ENCODE measurements around the gene AP1G2. TPM values are rescaled to one million over a fixed set of nuclear protein-coding genes. Genes with fewer than 3 reads are reported as not detected.

The AP1G2 gene
- total RNA-seq, 2 donors from 2014 or later, result 150 to 237 TPM

DNA sequence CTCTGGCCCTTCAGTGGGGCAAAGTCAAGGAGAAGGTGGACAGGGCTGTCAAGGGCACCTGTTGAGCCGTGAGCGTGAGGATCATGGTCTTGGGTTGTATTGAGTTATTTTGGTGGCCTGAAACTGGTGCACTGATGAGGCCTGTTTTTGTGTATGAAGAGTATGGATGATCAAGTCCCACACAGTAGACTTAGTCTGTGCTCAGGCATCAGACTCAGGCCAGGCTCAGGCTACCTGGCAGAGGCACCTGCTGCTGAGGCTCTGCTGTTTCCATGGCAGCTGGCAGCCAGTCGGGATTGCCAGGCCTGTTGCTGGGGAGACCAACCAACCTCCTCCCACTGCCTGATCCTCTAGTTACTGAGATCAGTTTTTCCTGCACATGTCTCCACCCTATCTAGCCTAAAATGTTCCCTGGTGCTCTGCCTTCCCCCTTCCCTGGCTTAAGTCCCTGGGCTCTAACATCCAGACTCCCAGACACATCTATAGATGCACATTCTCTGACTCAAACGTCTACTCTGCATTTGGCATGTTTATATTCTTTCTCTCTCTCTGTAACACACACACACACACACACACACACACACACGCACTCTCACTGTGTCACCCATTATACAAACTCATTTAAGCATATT lies 5.9 kb upstream of the AP1G2 start:
- TF ChIP-seq POLR2A (IDR thresholded peaks at IDR 0.05), result no peak
- TF ChIP-seq, protein P1, sequence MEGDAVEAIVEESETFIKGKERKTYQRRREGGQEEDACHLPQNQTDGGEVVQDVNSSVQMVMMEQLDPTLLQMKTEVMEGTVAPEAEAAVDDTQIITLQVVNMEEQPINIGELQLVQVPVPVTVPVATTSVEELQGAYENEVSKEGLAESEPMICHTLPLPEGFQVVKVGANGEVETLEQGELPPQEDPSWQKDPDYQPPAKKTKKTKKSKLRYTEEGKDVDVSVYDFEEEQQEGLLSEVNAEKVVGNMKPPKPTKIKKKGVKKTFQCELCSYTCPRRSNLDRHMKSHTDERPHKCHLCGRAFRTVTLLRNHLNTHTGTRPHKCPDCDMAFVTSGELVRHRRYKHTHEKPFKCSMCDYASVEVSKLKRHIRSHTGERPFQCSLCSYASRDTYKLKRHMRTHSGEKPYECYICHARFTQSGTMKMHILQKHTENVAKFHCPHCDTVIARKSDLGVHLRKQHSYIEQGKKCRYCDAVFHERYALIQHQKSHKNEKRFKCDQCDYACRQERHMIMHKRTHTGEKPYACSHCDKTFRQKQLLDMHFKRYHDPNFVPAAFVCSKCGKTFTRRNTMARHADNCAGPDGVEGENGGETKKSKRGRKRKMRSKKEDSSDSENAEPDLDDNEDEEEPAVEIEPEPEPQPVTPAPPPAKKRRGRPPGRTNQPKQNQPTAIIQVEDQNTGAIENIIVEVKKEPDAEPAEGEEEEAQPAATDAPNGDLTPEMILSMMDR (IDR thresholded peaks at IDR 0.05), result no peak
- Histone ChIP-seq H3K4me3 (no peak overlapping the region), H3K27ac (no peak overlapping the region), H3K27me3 (peaks cover 0 to 28% of the 10 kb centered on the region in 2 donors), H3K4me1 (peaks cover 20% of the 10 kb centered on the region), H3K36me3 (replicated peaks in 1 of 2; ENCODE audit: insufficient read depth in 1 of 2, low read depth in 2 of 2) (no peaks in the 10 kb centered on the region), H3K9me3 (no peaks in the 10 kb centered on the region)
- ATAC-seq, result no peak
- WGBS, 2 donors, result 59 to 61% methylated on average over 5 of the region's 5 CpGs
- intact Hi-C loops (cut with DNase I), result no loop called here
- peak in 1 of 4 donors; percentile 48 for DNase-seq

DNA sequence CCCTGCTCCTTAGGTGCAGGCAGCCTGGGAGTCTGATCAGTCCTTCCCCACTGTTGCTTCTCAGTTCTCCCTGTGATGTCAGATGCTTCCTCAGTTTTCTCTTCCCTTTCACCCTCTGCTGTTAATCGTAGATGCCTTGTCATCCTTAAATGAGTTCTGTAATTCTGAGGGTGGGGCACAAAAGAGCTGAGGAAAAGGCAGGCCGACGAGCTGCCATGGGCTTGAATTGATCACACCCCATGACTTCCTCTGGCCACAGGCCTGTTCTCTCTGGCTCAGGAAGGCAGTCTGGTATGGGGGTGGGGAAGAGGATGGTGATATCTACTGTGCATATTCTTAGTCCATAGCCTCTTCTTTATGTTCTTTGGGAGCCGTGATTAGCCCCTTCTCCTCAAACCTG lies 5.2 kb upstream of the AP1G2 start:
- TF ChIP-seq, protein P1 (IDR thresholded peaks at IDR 0.05), result no peak
- TF ChIP-seq POLR2A (IDR thresholded peaks at IDR 0.05), result no peak
- intact Hi-C loops (cut with DNase I), result no loop called here
- peak in 1 of 4 donors; percentile 50 for DNase-seq
- H3K36me3 ChIP-seq (replicated peaks in 1 of 2; ENCODE audit: insufficient read depth in 1 of 2, low read depth in 2 of 2), result no peaks in the 10 kb centered on the region
- WGBS, 2 donors, result 44 to 55% methylated on average over 4 of the region's 4 CpGs
- H3K9me3 ChIP-seq, result no peaks in the 10 kb centered on the region
- H3K27me3 ChIP-seq, result peaks cover 0 to 28% of the 10 kb centered on the region in 2 donors
- no peak overlapping the region for H3K4me3 ChIP-seq
- peaks cover 27% of the 10 kb centered on the region for H3K4me1 ChIP-seq
- no peak for ATAC-seq
- no peak overlapping the region for H3K27ac ChIP-seq

DNA sequence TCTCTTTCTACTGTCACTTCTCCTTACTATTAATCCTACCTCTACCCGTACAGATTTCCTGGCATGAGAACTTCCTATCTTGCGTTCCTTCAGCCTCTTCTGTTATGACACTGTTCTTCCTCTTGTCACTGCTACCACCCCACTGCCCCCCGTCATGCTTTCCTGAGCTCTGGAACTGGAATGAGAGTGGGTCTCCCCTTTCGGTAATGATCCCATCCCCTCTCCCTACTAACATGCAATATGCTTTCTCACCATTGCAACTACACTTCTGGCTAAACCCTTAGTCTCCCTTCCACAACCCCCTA lies 4.9 kb upstream of the AP1G2 start:
- peaks cover 0 to 25% of the 10 kb centered on the region in 2 donors for H3K27me3 ChIP-seq
- ATAC-seq (no peak), DNase-seq (no peak)
- H3K4me3 ChIP-seq, result no peak overlapping the region
- intact Hi-C loops (cut with DNase I), result no loop called here
- H3K4me1 ChIP-seq, result peaks cover 28% of the 10 kb centered on the region
- 61 to 72% methylated on average over 4 of the region's 4 CpGs for WGBS, 2 donors
- no peaks in the 10 kb centered on the region for H3K9me3 ChIP-seq
- H3K36me3 ChIP-seq (replicated peaks in 1 of 2; ENCODE audit: insufficient read depth in 1 of 2, low read depth in 2 of 2), result no peaks in the 10 kb centered on the region
- TF ChIP-seq POLR2A (IDR thresholded peaks at IDR 0.05), result no peak
- TF ChIP-seq, protein P1 (IDR thresholded peaks at IDR 0.05), result no peak
- H3K27ac ChIP-seq, result no peak overlapping the region

DNA sequence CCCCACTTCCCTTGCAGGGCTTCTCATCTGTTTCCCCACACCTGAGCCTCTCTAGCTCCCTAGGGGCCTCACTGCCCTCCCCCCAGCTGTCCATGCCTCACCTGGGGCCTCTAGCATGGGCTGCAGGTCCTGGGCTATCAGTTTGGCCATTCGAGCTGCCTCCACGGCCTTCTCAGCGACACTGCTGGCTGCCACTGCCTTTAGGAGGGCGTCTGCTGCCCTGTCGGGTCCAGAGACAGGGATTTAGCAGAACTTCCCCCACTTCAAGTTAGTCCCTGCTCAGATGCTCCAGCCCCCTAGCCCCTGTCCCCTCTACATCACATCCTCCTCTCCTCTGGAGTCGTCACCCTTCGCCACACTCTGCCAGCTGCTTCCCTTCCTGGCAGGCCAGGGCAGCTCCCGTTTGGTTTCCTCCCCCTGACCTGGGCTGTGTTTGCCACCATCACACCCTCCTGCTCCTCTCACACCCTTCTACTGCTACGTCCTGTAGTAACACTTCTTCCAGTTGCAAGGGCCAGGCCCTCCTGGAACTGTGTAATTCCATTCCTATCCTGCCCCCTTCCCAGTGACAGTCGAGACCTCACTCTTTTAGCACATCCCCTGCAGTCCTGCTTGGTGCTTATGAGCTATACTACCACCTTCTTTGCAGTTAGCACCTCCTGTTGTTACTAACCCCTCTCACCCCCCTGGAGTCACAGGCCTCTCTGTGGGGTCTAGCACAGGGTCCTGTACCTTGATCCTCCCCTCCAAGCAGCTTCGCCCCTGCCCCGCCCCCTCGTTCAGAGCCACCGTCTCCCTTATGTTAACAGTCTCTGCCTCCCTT lies 4.3 kb upstream of the AP1G2 start:
- Histone ChIP-seq H3K9me3 (no peaks in the 10 kb centered on the region), H3K4me1 (peaks cover 24% of the 10 kb centered on the region), H3K27me3 (peaks cover 0 to 19% of the 10 kb centered on the region in 2 donors), H3K4me3 (no peak overlapping the region), H3K36me3 (replicated peaks in 1 of 2; ENCODE audit: insufficient read depth in 1 of 2, low read depth in 2 of 2) (no peaks in the 10 kb centered on the region), H3K27ac (no peak overlapping the region)
- TF ChIP-seq, protein P1 (IDR thresholded peaks at IDR 0.05), result no peak
- TF ChIP-seq POLR2A (IDR thresholded peaks at IDR 0.05), result no peak
- 68% methylated on average over 14 of the region's 14 CpGs for WGBS, 2 donors
- DNase-seq, result peak in 1 of 4 donors; percentile 9
- no peak for ATAC-seq
- intact Hi-C loops (cut with DNase I), result no loop called here

Measured in body of pancreas (tissue), 4 donors.